Spleen (tissue), 11 donors: ENCODE results near the gene ITPR2. TPM values are rescaled to one million over a fixed set of nuclear protein-coding genes. Genes with fewer than 3 reads are reported as not detected.
"Not testable (repeated sequence)": the region's sequence is repeated elsewhere in the genome, so short reads cannot be mapped to it uniquely, and the experiment has no call there.

ENCODE experiments used
- DNase-seq: peaks from one replicate; pipeline ENCODE4 v3.0.0-alpha.2; 2020
- H3K27ac ChIP-seq, 8 donors: fragments of 200-600 bp; sonication (generic) in 7 of 8; 1 replicate in 4 of 8; 2 replicates in 4 of 8; pipeline versions ENCODE4 v1.5.0 to v1.8.0; 2016 to 2021; ENCODE audit warnings: inconsistent platforms in 4 of 8, mild to moderate bottlenecking in 4 of 8, moderate library complexity in 1 of 8
- H3K27me3 ChIP-seq, 7 donors: fragments of 200-600 bp; sonication (generic) in 6 of 7; replicated peaks in 1 of 7; 1 replicate in 4 of 7; 2 replicates in 3 of 7; pipeline versions ENCODE4 v1.5.0 to v1.8.0; 2016 to 2021; ENCODE audit warnings: inconsistent platforms in 3 of 7, mild to moderate bottlenecking in 1 of 7
- H3K36me3 ChIP-seq, 6 donors: fragments of 200-600 bp; sonication (generic) in 5 of 6; 1 replicate in 4 of 6; 2 replicates in 2 of 6; pipeline versions ENCODE4 v1.5.0 to v1.8.0; 2016 to 2021; ENCODE audit warnings: inconsistent platforms in 2 of 6
- H3K4me1 ChIP-seq, 6 donors: fragments of 200-600 bp; sonication (generic) in 5 of 6; 1 replicate in 3 of 6; 2 replicates in 3 of 6; pipeline versions ENCODE4 v1.5.0 to v1.8.0; 2016 to 2021; ENCODE audit warnings: inconsistent platforms in 3 of 6
- H3K4me3 ChIP-seq, 8 donors: fragments of 200-600 bp; sonication (generic) in 7 of 8; 1 replicate in 4 of 8; 2 replicates in 4 of 8; pipeline versions ENCODE4 v1.5.0 to v1.8.0; 2016 to 2021; ENCODE audit warnings: inconsistent platforms in 4 of 8, mild to moderate bottlenecking in 4 of 8, moderate library complexity in 2 of 8
- H3K9me3 ChIP-seq, 8 donors: fragments of 200-600 bp; sonication (generic) in 7 of 8; 1 replicate in 4 of 8; 2 replicates in 4 of 8; pipeline versions ENCODE4 v1.5.0 to v1.8.0; 2016 to 2021; ENCODE audit warnings: inconsistent platforms in 4 of 8
- CTCF ChIP-seq, 11 experiments: fragments of 200-600 bp in 7 of 11; fragments of 450-650 bp in 4 of 11; sonication (generic) in 4 of 11; IDR thresholded peaks in 8 of 11; conservative IDR thresholded peaks in 3 of 11; 1 replicate in 7 of 11; 2 replicates in 4 of 11; pipeline versions ENCODE4 v1.4.0 to v1.8.0; 2016 to 2021; ENCODE audit warnings: antibody characterized with exemption in 11 of 11, inconsistent platforms in 4 of 11, mild to moderate bottlenecking in 1 of 11
- POLR2A ChIP-seq, 3 donors: fragments of 450-650 bp; IDR thresholded peaks; one replicate each; pipeline ENCODE4 v1.5.1; 2017; ENCODE audit warnings: antibody characterized with exemption in 3 of 3, mild to moderate bottlenecking in 1 of 3
- POLR2AphosphoS5 ChIP-seq, 3 donors: sonication (generic); formaldehyde crosslinking; IDR thresholded peaks; one replicate each; pipeline ENCODE4 v1.5.1; 2017; ENCODE audit warnings: antibody characterized with exemption in 3 of 3
- WGBS, 5 donors: extraction: QIAGEN DNeasy Blood & Tissue Kit in 3 of 5; methylation state at CpG; one replicate each; pipeline versions ENCODE4 v1.1.5 to v1.1.7; 2013 to 2018; 5-methylcytosine and 5-hydroxymethylcytosine counted together
- intact Hi-C: fragments of 100-400 bp; cut with DNase I; formaldehyde crosslinking; loops from one replicate; pipeline ENCODE4 v1.15.0; 2023; ENCODE audit warnings: low total_unique reads
- polyA plus RNA-seq, 3 donors: library from polyadenylated mRNA; stranded (reverse); fragments of 200-250 nt; gene quantifications; one replicate each; pipeline ENCODE4 v1.2.1, GENCODE V29; 2013
- total RNA-seq, 7 donors: library from RNA; depleted of rRNA in 3 of 7; stranded (reverse); fragments of >200 nt in 3 of 7; fragmentation: NEBNext Ultra II Directional in 4 of 7; extraction: Animal tissue kit (Norgen Biotek cat#: 25700) in 4 of 7; gene quantifications; one replicate each; pipeline versions ENCODE4 v1.1.0 to v1.2.1, GENCODE V29; 2016 to 2021
- donor health status: healthy with polysubstance abuse.
- donor health status: DM: no; HTN: no; CAD: no; lungs with moderate emphysema.
- donor health status: DM: no; HTN: no; CAD: no.
- donor health status: Bipolar disorder and iron deficiency.
- donor health status: healthy.
- donor health status: DM: no; HTN: no; CAD: no.
- donor health status: DM: yes; HTN: yes; CAD: no.

ITPR2 gene
- total and polyA plus RNA-seq, 10 donors, result 3.2 to 105 (median 60.4) TPM

GRCh38 chr12:26520869-26521268 is 312.1 kb downstream of the ITPR2 start:
- Histone ChIP-seq H3K4me3 (no peak overlapping the region), H3K27ac (no peak overlapping the region), H3K4me1 (peaks cover 0 to 27% (median 2%) of the 10 kb centered on the region in 6 donors), H3K27me3 (no peaks in the 10 kb centered on the region), H3K36me3 (peaks cover 0 to 10% (median 1%) of the 10 kb centered on the region in 6 donors), H3K9me3 (peaks cover 3 to 32% (median 19%) of the 10 kb centered on the region in 8 donors)
- intact Hi-C loops, result no loop called here
- DNase-seq, result no peak
- TF ChIP-seq POLR2AphosphoS5 (IDR thresholded peaks at IDR 0.05) (no peak), POLR2A (IDR thresholded peaks at IDR 0.05) (no peak), CTCF (IDR thresholded peaks at IDR 0.05 in 8 of 11, conservative IDR thresholded peaks at IDR 0.05 in 3 of 11) (no peak)

- intact Hi-C loops, result no loop called here
- H3K27me3 ChIP-seq, result no peaks in the 10 kb centered on the region
- no peak for TF ChIP-seq POLR2A (IDR thresholded peaks at IDR 0.05)
- no peak for DNase-seq
- 40 to 67% (median 61%) methylated on average over 1 of the region's 1 CpG for WGBS, 5 donors
- no peak overlapping the region for H3K27ac ChIP-seq
- H3K4me3 ChIP-seq, result no peak overlapping the region
- H3K36me3 ChIP-seq, result peaks cover 0 to 3% (median 0%) of the 10 kb centered on the region in 6 donors
- H3K9me3 ChIP-seq, result peaks cover 3 to 24% (median 11%) of the 10 kb centered on the region in 8 donors
- H3K4me1 ChIP-seq, result peaks cover 0 to 27% (median 2%) of the 10 kb centered on the region in 6 donors
Observed at GRCh38 chr12:26520109-26520508, 312.9 kb downstream of the ITPR2 start.

GRCh38 chr12:26519462-26519861 is 313.5 kb downstream of the ITPR2 start:
- peaks cover 0 to 27% (median 2%) of the 10 kb centered on the region in 6 donors for H3K4me1 ChIP-seq
- intact Hi-C loops, result no loop called here
- no peak for TF ChIP-seq POLR2AphosphoS5 (IDR thresholded peaks at IDR 0.05)
- no peak for TF ChIP-seq CTCF (IDR thresholded peaks at IDR 0.05 in 8 of 11, conservative IDR thresholded peaks at IDR 0.05 in 3 of 11)
- no peak for TF ChIP-seq POLR2A (IDR thresholded peaks at IDR 0.05)
- H3K4me3 ChIP-seq, result no peak overlapping the region
- H3K27me3 ChIP-seq, result no peaks in the 10 kb centered on the region
- DNase-seq, result no peak
- H3K36me3 ChIP-seq, result no peaks in the 10 kb centered on the region
- peaks cover 0 to 19% (median 7%) of the 10 kb centered on the region in 8 donors for H3K9me3 ChIP-seq
- WGBS, 5 donors, result 92 to 99% (median 96%) methylated on average over 3 of the region's 3 CpGs
- H3K27ac ChIP-seq, result no peak overlapping the region

- 58 to 78% (median 69%) methylated on average over 3 of the region's 3 CpGs for WGBS, 5 donors
- intact Hi-C loops, H3K27ac ChIP-seq, H3K27me3 ChIP-seq, H3K4me3 ChIP-seq, H3K36me3 ChIP-seq, DNase-seq: not testable (repeated sequence)
- Histone ChIP-seq H3K4me1 (peaks cover 0 to 12% (median 2%) of the 10 kb centered on the region in 6 donors), H3K9me3 (peaks cover 0 to 19% (median 7%) of the 10 kb centered on the region in 8 donors)
Observed at GRCh38 chr12:26517320-26517719, 315.7 kb downstream of the ITPR2 start.

GRCh38 chr12:26514364-26514763 is 318.6 kb downstream of the ITPR2 start:
- Histone ChIP-seq H3K9me3 (peaks cover 0 to 14% (median 6%) of the 10 kb centered on the region in 8 donors), H3K27me3 (no peaks in the 10 kb centered on the region), H3K4me1 (no peaks in the 10 kb centered on the region), H3K4me3 (no peak overlapping the region), H3K36me3 (no peaks in the 10 kb centered on the region), H3K27ac (no peak overlapping the region)
- 76 to 83% (median 81%) methylated on average over 3 of the region's 3 CpGs for WGBS, 5 donors
- no peak for TF ChIP-seq POLR2AphosphoS5 (IDR thresholded peaks at IDR 0.05)
- no peak for TF ChIP-seq POLR2A (IDR thresholded peaks at IDR 0.05)
- TF ChIP-seq CTCF (IDR thresholded peaks at IDR 0.05 in 8 of 11, conservative IDR thresholded peaks at IDR 0.05 in 3 of 11), result no peak
- intact Hi-C loops, result no loop called here
- DNase-seq, result no peak
